ENCODE measurements around the gene STING1. TPM values are rescaled to one million over a fixed set of nuclear protein-coding genes. Genes with fewer than 3 reads are reported as not detected.

Gene STING1
- total RNA-seq, 1 donor from 2014 or later = not detected

GRCh38 chr5:139501381-139501780 is 18.8 kb upstream of the STING1 start:
- TF ChIP-seq CTCF (IDR thresholded peaks at IDR 0.05; ENCODE audit: partially characterized antibody, unreplicated experiment) = no peak
- no peaks in the 10 kb centered on the region for H3K9me3 Mint-ChIP-seq (ENCODE audit: unreplicated experiment)
- no peak for DNase-seq
- H3K27me3 Mint-ChIP-seq (ENCODE audit: unreplicated experiment) = no peaks in the 10 kb centered on the region
- no peaks in the 10 kb centered on the region for H3K36me3 Mint-ChIP-seq (ENCODE audit: unreplicated experiment)
- H3K4me3 Mint-ChIP-seq (ENCODE audit: unreplicated experiment) = no peak overlapping the region
- H3K27ac Mint-ChIP-seq (ENCODE audit: unreplicated experiment) = no peak overlapping the region
- no peaks in the 10 kb centered on the region for H3K4me1 Mint-ChIP-seq (ENCODE audit: low read depth, unreplicated experiment)

GRCh38 chr5:139495638-139496435 is 13.3 kb upstream of the STING1 start:
- Mint-ChIP-seq H3K36me3 (ENCODE audit: unreplicated experiment) (no peaks in the 10 kb centered on the region), H3K27me3 (ENCODE audit: unreplicated experiment) (no peaks in the 10 kb centered on the region), H3K27ac (ENCODE audit: unreplicated experiment) (no peak overlapping the region), H3K4me3 (ENCODE audit: unreplicated experiment) (no peak overlapping the region), H3K4me1 (ENCODE audit: low read depth, unreplicated experiment) (no peaks in the 10 kb centered on the region), H3K9me3 (ENCODE audit: unreplicated experiment) (peaks cover 1% of the 10 kb centered on the region)
- DNase-seq = no peak
- no peak for TF ChIP-seq CTCF (IDR thresholded peaks at IDR 0.05; ENCODE audit: partially characterized antibody, unreplicated experiment)

- no peaks in the 10 kb centered on the region for H3K4me1 Mint-ChIP-seq (ENCODE audit: low read depth, unreplicated experiment)
- no peak overlapping the region for H3K4me3 Mint-ChIP-seq (ENCODE audit: unreplicated experiment)
- no peak overlapping the region for H3K27ac Mint-ChIP-seq (ENCODE audit: unreplicated experiment)
- H3K9me3 Mint-ChIP-seq (ENCODE audit: unreplicated experiment) = peaks cover 2% of the 10 kb centered on the region
- no peaks in the 10 kb centered on the region for H3K36me3 Mint-ChIP-seq (ENCODE audit: unreplicated experiment)
- peaks cover under 1% of the 10 kb centered on the region for H3K27me3 Mint-ChIP-seq (ENCODE audit: unreplicated experiment)
- TF ChIP-seq CTCF (IDR thresholded peaks at IDR 0.05; ENCODE audit: partially characterized antibody, unreplicated experiment) = no peak
- DNase-seq = no peak
Observed at GRCh38 chr5:139494832-139495231, 12.3 kb upstream of the STING1 start.

- H3K9me3 Mint-ChIP-seq (ENCODE audit: unreplicated experiment) = peaks cover 3% of the 10 kb centered on the region
- no peak overlapping the region for H3K4me3 Mint-ChIP-seq (ENCODE audit: unreplicated experiment)
- H3K4me1 Mint-ChIP-seq (ENCODE audit: low read depth, unreplicated experiment) = no peaks in the 10 kb centered on the region
- peaks cover 4% of the 10 kb centered on the region for H3K27me3 Mint-ChIP-seq (ENCODE audit: unreplicated experiment)
- H3K36me3 Mint-ChIP-seq (ENCODE audit: unreplicated experiment) = no peaks in the 10 kb centered on the region
- no peak overlapping the region for H3K27ac Mint-ChIP-seq (ENCODE audit: unreplicated experiment)
- TF ChIP-seq CTCF (IDR thresholded peaks at IDR 0.05; ENCODE audit: partially characterized antibody, unreplicated experiment) = no peak
- no peak for DNase-seq
Observed at GRCh38 chr5:139494256-139494655, 11.7 kb upstream of the STING1 start.

GRCh38 chr5:139492700-139493192 is 10.2 kb upstream of the STING1 start:
- no peaks in the 10 kb centered on the region for H3K36me3 Mint-ChIP-seq (ENCODE audit: unreplicated experiment)
- H3K4me3 Mint-ChIP-seq (ENCODE audit: unreplicated experiment) = no peak overlapping the region
- no peak for DNase-seq
- no peak for TF ChIP-seq CTCF (IDR thresholded peaks at IDR 0.05; ENCODE audit: partially characterized antibody, unreplicated experiment)
- H3K4me1 Mint-ChIP-seq (ENCODE audit: low read depth, unreplicated experiment) = no peaks in the 10 kb centered on the region
- peaks cover 4% of the 10 kb centered on the region for H3K27me3 Mint-ChIP-seq (ENCODE audit: unreplicated experiment)
- H3K27ac Mint-ChIP-seq (ENCODE audit: unreplicated experiment) = no peak overlapping the region
- H3K9me3 Mint-ChIP-seq (ENCODE audit: unreplicated experiment) = peaks cover 3% of the 10 kb centered on the region

All from glutamatergic neuron (in vitro differentiated cells).